BLaER1 (cell line): ENCODE measurements around the gene SRP68.
"Not testable (repeated sequence)": the region's sequence is repeated elsewhere in the genome, so short reads cannot be mapped to it uniquely, and the experiment has no call there.

Experiments used
- H3K27ac ChIP-seq: shearing (Covaris generic); formaldehyde crosslinking; 2 replicates; pipeline ENCODE4 v1.8.1; 2022
- H3K27me3 ChIP-seq: shearing (Covaris generic); formaldehyde crosslinking; 2 replicates; pipeline ENCODE4 v1.8.1; 2022
- H3K36me3 ChIP-seq: shearing (Covaris generic); formaldehyde crosslinking; 2 replicates; pipeline ENCODE4 v1.8.1; 2022
- H3K4me1 ChIP-seq: shearing (Covaris generic); formaldehyde crosslinking; 2 replicates; pipeline ENCODE4 v1.8.1; 2022
- H3K4me2 ChIP-seq: shearing (Covaris generic); formaldehyde crosslinking; 2 replicates; pipeline ENCODE4 v1.8.1; 2022
- H3K4me3 ChIP-seq: shearing (Covaris generic); formaldehyde crosslinking; 2 replicates; pipeline ENCODE4 v1.8.1; 2022
- H3K9ac ChIP-seq: shearing (Covaris generic); formaldehyde crosslinking; 2 replicates; pipeline ENCODE4 v1.8.1; 2022
- H3K9me3 ChIP-seq: shearing (Covaris generic); formaldehyde crosslinking; 2 replicates; pipeline ENCODE4 v1.8.1; 2022
- H4K20me1 ChIP-seq: shearing (Covaris generic); formaldehyde crosslinking; 2 replicates; pipeline ENCODE4 v1.8.1; 2022
- Cebpa-rat ChIP-seq: shearing (Covaris generic); IDR thresholded peaks from 2 replicates; pipeline ENCODE4 v1.8.1; 2022

The SRP68 gene

DNA sequence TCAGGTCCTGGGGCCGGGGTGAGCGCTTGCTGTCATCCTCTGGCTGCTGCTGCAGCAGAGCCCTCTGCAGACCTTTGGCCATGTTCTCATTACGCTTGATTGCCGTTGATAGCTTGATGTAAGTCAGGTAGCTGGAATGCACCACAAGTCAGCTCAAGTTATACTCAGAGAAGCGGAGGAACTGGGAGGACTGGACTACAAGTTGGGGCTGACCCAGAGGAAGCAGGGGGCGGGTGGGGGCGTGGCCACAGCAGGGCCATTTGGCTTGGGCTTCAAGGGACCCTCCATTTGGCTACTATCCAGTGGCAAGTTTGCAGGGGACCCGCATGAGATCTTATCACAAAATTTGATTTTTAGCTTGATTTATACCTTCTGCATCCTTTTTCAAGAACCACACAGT is 26.3 kb downstream of the SRP68 start:
- H3K4me2 ChIP-seq = no peak overlapping the region
- H3K9ac ChIP-seq = no peak overlapping the region
- H3K27ac ChIP-seq = no peak overlapping the region
- TF ChIP-seq Cebpa-rat = no peak
- H3K27me3 ChIP-seq = no peaks in the 10 kb centered on the region
- no peak overlapping the region for H3K4me3 ChIP-seq
- no peaks in the 10 kb centered on the region for H3K4me1 ChIP-seq
- peaks cover 33% of the 10 kb centered on the region for H4K20me1 ChIP-seq
- no peaks in the 10 kb centered on the region for H3K9me3 ChIP-seq
- H3K36me3 ChIP-seq = peaks cover 100% of the 10 kb centered on the region

DNA sequence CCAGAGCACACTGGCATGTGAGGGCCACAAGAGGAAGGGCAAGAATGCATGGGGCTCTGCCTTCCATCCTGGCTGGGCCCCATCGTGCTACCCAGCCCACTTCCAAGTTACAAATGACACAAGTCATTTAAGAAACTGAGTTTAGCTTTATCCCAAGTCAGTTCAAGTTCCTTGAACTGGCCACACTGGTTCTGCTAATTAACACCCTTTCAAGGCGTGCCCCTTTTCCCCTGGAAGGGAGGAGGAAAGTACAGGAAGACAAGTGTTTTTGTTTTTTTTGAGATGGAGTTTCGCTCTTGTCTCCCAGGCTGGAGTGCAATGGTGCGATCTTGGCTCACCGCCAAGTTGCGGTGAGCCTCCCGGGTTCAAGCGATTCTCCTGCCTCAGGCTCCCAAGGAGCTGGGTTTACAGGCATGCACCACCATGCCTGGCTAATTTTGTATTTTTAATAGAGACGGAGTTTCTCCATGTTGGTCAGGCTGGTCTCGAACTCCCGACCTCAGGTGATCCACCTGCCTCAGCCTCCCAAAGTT is 27.8 kb downstream of the SRP68 start:
- not testable (repeated sequence) for H3K4me3 ChIP-seq, H3K27me3 ChIP-seq, H3K9me3 ChIP-seq, H3K9ac ChIP-seq, H3K4me1 ChIP-seq, H3K4me2 ChIP-seq, H3K27ac ChIP-seq
- Histone ChIP-seq H4K20me1 (peaks cover 18% of the 10 kb centered on the region; the same call in 1 of the 2 replicates), H3K36me3 (peaks cover 100% of the 10 kb centered on the region)

DNA sequence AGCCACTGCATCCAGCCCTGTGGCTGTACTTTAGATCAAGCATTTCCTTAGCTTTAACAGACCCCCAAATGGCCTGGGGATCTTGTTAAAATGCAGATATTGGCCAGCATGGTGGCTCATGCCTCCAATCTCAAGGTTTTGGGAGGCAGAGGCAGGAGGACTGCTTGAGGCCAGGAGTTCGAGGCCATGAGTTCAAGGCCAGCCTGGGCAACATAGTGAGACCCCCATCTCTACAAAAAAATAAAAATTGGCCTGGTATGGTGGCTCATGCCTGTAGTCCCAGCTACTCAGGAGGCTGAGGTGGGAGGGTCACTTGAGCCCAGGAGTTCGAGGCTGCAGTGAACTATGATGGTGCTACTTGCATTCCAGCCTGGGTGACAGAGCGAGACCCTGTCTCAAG is 29.4 kb downstream of the SRP68 start:
- H3K36me3 ChIP-seq = peaks cover 100% of the 10 kb centered on the region
- not testable (repeated sequence) for H3K9me3 ChIP-seq, H3K4me2 ChIP-seq, H3K4me3 ChIP-seq, H3K27me3 ChIP-seq, H3K4me1 ChIP-seq, H3K27ac ChIP-seq, H3K9ac ChIP-seq, H4K20me1 ChIP-seq

DNA sequence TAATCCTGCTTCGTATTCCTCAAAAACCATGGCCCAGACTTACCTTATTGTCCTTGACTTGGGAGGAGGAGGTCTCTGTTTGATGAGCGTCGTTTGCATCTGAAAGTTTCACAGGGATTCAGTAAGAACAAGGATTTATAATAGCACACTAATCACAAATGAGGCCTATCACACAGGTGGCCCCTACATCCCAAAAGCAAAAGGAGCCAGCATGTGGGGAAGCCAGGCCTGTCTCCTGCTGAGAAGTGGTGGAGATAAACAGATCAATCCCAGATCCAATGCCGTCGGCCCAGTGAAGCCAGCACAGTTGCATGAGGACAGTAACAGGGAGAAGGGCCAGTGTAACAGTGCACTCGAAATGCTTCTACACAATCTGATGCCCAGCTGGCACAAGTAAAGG is 31.9 kb downstream of the SRP68 start:
- H3K4me2 ChIP-seq = no peak overlapping the region
- H3K9me3 ChIP-seq = no peaks in the 10 kb centered on the region
- H4K20me1 ChIP-seq = peaks cover 7% of the 10 kb centered on the region; the same call in 1 of the 2 replicates
- no peak overlapping the region for H3K27ac ChIP-seq
- H3K36me3 ChIP-seq = peaks cover 75% of the 10 kb centered on the region
- TF ChIP-seq Cebpa-rat = no peak
- no peak overlapping the region for H3K4me3 ChIP-seq
- peaks cover 28% of the 10 kb centered on the region for H3K4me1 ChIP-seq
- H3K9ac ChIP-seq = no peak overlapping the region
- H3K27me3 ChIP-seq = no peaks in the 10 kb centered on the region

DNA sequence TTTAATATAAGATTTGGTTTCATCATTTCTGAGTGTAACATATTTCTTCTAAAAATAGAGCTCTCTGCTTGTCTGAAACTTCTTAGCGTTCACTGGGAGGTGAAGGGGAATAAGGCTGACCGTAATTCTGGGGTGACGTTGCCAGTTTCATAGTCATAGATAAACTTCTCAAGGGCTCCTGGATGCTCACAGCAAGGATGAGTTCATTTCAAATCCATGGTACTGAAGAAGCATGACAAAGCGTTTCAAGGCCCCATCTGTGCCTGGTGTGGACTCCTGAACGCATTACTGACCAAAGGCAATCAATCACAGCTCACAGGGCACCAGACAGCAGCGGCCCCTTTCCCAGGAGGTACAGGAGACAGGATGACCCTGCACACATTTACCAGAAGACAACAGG is 33.2 kb downstream of the SRP68 start:
- peaks cover 7% of the 10 kb centered on the region; the same call in 1 of the 2 replicates for H4K20me1 ChIP-seq
- no peaks in the 10 kb centered on the region for H3K27me3 ChIP-seq
- H3K4me1 ChIP-seq = peaks cover 28% of the 10 kb centered on the region
- H3K9me3 ChIP-seq = no peaks in the 10 kb centered on the region
- no peak overlapping the region for H3K4me3 ChIP-seq
- no peak overlapping the region for H3K27ac ChIP-seq
- H3K4me2 ChIP-seq = no peak overlapping the region
- no peak overlapping the region for H3K9ac ChIP-seq
- no peak for TF ChIP-seq Cebpa-rat
- H3K36me3 ChIP-seq = peaks cover 62% of the 10 kb centered on the region

DNA sequence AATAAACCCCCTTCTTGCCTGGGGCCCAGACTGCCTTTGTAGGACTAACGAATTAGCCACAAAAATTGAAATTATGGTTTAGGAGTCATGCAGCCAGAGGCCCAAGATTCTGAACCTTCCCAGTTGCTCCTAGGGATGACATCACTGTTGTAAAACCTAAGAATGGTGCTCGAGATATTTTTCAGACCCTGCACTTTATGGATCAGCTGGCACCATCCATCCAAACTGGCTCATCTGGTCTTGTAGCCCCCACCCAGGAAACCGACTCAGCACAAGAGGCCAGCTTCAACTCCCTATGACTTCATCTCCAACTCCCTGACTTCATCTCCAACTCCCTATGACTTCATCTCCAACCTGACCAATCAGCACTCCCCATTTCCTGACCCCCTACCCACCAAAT is 34.3 kb downstream of the SRP68 start:
- Histone ChIP-seq H3K4me2 (peak overlapping the region; percentile 72), H3K4me1 (peaks cover 28% of the 10 kb centered on the region), H3K27ac (peak overlapping the region; percentile 58), H4K20me1 (peaks cover 7% of the 10 kb centered on the region; the same call in 1 of the 2 replicates), H3K9me3 (no peaks in the 10 kb centered on the region), H3K27me3 (no peaks in the 10 kb centered on the region), H3K36me3 (peaks cover 52% of the 10 kb centered on the region), H3K9ac (peak overlapping the region; percentile 11; the same call in 1 of the 2 replicates), H3K4me3 (no peak overlapping the region)
- TF ChIP-seq Cebpa-rat = no peak

DNA sequence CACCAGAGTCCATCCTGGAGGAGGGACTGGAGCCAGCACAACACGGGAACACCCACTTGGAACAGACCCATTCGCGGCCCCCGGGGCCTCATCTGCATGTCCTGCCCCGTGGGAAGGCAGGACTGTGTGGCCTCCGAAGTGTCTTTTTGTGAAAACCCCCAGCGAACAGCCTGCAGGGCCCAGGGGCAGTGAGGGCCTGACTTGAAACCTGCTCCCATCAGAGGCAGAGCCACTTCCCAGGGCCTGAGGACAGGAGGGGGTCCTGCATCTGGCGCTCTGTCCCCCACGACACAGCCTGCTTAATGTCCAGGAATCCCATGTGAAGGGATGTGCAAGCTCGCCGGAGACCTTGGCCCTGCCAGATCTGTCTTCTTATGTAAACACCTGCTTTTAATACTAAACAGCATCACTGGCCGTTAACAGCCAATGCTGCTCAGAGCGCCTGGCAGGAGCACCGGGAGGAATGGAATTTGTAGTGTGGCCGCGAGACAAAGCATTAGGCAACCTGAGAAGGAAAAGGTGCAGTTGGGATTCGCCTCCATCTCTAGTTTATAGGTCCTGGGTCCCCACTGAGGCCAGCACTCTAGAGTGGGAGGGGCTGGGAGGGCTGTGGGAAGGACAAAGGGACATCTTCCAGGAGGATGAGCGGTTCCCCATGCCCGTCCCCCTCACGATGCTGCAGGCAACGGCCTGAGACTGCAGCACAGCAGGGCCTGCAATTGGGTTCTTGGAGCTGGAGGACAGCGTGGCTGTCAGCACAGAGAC is 35.6 kb downstream of the SRP68 start:
- 0 out of 2 replicates have a peak overlapping the region, but pooled peaks have one; percentile 6 for H3K9ac ChIP-seq
- no peak for TF ChIP-seq Cebpa-rat
- peaks cover 38% of the 10 kb centered on the region for H3K36me3 ChIP-seq

DNA sequence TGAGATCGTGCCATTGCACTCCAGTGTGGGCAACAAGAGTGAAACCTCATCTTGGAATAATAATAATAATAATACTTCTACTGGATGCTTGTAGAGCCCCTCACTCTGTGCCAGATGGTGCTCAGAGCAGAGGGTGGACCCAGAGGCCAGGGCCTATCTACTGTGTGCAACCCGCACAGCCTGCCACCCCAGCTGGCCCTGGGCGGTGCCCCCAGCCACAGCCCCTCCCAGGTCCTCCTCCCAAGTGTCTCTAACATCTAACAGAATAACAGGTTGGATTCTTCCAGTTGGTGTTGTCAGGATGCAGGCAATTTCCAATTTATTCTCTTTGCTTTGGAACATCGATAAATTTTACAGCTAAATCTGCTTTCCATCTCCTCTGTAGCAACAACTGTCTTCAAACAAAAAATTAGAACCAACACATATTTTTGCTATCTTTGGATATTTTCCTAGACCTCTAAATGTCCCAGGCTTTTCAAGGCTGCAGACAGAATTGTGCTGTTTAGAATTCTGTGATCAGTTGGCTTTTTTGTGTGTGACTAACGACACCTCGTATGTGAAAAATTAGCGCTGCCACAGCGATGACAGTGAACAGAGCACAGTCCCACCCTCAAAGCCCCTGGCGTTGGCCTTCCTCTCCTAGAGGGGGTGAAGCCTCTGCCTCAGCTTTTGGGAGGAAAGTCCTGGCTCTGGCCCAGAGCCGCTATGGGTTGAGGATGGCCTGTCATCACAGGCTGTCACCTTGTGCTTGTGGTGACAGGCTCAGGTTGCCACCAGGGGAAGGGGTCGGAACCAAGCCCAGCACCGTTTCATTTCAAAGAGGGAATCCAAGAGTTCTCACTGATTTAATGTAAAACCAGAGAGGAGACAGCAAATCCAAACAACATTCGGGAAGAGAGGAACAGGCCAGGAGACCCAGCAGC is 37.6 kb downstream of the SRP68 start:
- Histone ChIP-seq H3K9ac (no peak overlapping the region), H3K27me3 (no peaks in the 10 kb centered on the region), H4K20me1 (peaks cover 7% of the 10 kb centered on the region; the same call in 1 of the 2 replicates), H3K4me3 (no peak overlapping the region), H3K4me2 (no peak overlapping the region), H3K9me3 (peaks cover 5% of the 10 kb centered on the region; the same call in 1 of the 2 replicates), H3K27ac (no peak overlapping the region; the same call in 1 of the 2 replicates), H3K4me1 (peaks cover 49% of the 10 kb centered on the region), H3K36me3 (peaks cover 18% of the 10 kb centered on the region)
- TF ChIP-seq Cebpa-rat = no peak

More for the DNA sequence above, 35.6 kb downstream of the SRP68 start:
- Histone ChIP-seq H3K4me3 (no peak overlapping the region), H3K27me3 (no peaks in the 10 kb centered on the region), H3K27ac (peak overlapping the region; percentile 58), H4K20me1 (peaks cover 7% of the 10 kb centered on the region; the same call in 1 of the 2 replicates), H3K9me3 (peaks cover 5% of the 10 kb centered on the region; the same call in 1 of the 2 replicates), H3K4me1 (peaks cover 37% of the 10 kb centered on the region), H3K4me2 (peak overlapping the region; percentile 72)

DNA sequence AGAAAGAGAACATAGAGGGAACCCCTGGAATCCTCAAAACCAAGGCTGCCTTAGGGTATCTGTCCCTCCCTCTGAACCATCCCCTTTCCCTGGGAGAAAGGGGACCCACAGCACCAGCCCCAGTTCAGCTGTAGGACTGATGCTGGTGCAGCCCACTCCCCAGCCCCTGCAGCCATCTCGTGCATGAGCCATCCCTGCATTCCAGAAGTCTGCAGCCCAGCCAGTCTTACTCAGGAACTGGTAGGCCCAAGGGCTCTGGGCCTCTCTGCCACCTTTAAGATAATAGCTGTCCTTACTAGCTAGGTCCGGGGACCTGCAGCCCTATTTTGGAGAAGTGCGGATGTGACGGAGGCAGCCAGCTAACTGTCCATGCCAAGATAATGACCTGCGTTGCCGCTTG is 39.2 kb downstream of the SRP68 start:
- Histone ChIP-seq H3K9me3 (peaks cover 5% of the 10 kb centered on the region; the same call in 1 of the 2 replicates), H3K27ac (no peak overlapping the region), H3K4me3 (no peak overlapping the region), H3K27me3 (no peaks in the 10 kb centered on the region), H3K4me2 (no peak overlapping the region), H3K36me3 (peaks cover 2% of the 10 kb centered on the region; the same call in 1 of the 2 replicates), H4K20me1 (no peaks in the 10 kb centered on the region), H3K4me1 (peaks cover 60% of the 10 kb centered on the region), H3K9ac (no peak overlapping the region)
- no peak for TF ChIP-seq Cebpa-rat
